ENCODE measurements around the gene ACSM3.
"Not testable (repeated sequence)": the region's sequence is repeated elsewhere in the genome, so short reads cannot be mapped to it uniquely, and the experiment has no call there.

ACSM3 gene

DNA sequence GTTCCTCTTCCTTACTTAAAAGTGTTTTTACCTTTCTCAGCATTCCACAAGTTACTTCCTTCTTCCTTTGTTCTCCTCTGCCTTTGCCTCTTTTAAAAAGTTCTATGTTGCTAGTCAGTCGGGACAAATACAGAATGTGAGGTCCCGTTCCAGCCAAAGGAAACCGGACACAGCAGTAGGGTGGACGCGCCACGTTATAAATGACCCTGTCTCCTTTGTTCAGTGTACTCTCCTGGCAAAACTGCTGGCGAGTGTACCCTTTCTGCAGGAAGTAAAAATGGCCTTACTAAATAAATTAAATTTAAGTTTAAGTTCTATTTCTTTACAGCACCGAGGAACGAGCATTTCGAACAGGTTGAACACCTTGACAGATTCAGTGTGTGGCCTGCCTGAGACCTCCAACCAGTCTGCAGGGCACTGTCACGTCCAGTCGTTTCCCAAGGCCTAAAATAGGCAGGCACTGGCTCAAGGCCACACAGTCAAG, 41.9 kb downstream of the ACSM3 start:
- H3K36me3 ChIP-seq (ENCODE audit: control insufficient read depth, insufficient read depth, low read length); H3K27me3 ChIP-seq (ENCODE audit: control insufficient read depth, insufficient read depth, low read length); H3K9me3 ChIP-seq (ENCODE audit: control insufficient read depth, insufficient read depth, low read length); H3K4me1 ChIP-seq (ENCODE audit: control insufficient read depth, insufficient read depth, low read length): not testable (repeated sequence)
- H3K9ac ChIP-seq (ENCODE audit: low read depth, low read length): peak overlapping the region; percentile 75
- peak overlapping the region; percentile 93 for H3K27ac ChIP-seq (ENCODE audit: low read depth, low read length)
- peak overlapping the region; percentile 84 for H3K4me3 ChIP-seq (ENCODE audit: low read depth, low read length)

DNA sequence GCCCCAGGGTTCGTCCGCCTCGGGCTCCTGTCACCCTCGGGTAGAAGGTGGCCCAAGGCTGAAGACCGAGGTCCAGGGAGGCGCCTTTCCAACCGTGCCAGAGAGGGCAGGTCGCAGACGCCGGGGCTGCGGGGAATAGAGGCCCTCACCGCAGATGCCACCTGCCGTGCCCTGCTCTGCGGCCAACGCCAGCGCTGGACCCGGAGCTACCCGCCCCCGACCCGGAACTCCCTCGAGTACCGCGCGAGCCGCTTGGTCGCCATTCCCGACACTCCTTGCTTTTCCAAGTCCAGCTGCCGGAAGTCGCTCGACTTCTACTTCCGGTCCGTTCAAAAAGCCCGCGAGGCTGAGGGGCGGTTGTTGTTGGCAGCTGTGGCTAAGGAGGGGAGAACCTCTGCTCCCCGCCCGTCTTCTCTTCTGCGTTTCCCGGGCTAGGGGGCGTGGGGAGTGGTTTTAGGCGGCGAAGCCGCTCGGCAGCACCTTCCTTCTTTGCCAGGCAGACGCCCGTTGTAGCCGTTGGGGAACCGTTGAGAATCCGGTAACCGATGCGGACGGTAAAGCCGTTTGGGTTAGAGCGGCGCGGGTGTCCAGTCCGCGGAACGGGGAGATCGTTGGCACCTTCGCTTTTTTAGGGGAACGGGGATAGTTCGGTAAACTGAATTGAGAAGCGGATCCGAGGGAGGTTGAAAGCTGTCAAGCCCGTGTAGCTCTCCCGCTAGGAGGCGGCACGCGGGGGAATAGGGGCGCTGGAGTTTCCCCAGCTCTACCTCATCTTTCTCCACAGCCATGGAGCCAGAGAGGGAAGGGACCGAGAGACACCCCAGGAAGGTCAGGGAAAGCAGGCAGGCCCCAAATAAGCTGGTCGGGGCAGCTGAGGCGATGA, 42.6 kb downstream of the ACSM3 start, which contains the start of the genes ERI2 and REXO5:
Gene ERI2, minus strand, starts transcription at position 305 of the 883 bp plus-strand sequence. Its CDS starts 42 bp downstream, at position 263.
Gene REXO5, plus strand, starts transcription at position 360 of the 883 bp plus-strand sequence. Its CDS starts 427 bp downstream, at position 787.
- Histone ChIP-seq H3K4me1 (ENCODE audit: control insufficient read depth, insufficient read depth, low read length) (peaks cover 6% of the 10 kb centered on the region), H3K27me3 (ENCODE audit: control insufficient read depth, insufficient read depth, low read length) (no peaks in the 10 kb centered on the region), H3K9ac (ENCODE audit: low read depth, low read length) (peak within 1 kb of the TSS; percentile 75), H3K27ac (ENCODE audit: low read depth, low read length) (peak within 1 kb of the TSS; percentile 93), H3K9me3 (ENCODE audit: control insufficient read depth, insufficient read depth, low read length) (no peaks in the 10 kb centered on the region), H3K4me3 (ENCODE audit: low read depth, low read length) (peak within 1 kb of the TSS; percentile 84), H3K36me3 (ENCODE audit: control insufficient read depth, insufficient read depth, low read length) (peaks cover 2% of the 10 kb centered on the region)

DNA sequence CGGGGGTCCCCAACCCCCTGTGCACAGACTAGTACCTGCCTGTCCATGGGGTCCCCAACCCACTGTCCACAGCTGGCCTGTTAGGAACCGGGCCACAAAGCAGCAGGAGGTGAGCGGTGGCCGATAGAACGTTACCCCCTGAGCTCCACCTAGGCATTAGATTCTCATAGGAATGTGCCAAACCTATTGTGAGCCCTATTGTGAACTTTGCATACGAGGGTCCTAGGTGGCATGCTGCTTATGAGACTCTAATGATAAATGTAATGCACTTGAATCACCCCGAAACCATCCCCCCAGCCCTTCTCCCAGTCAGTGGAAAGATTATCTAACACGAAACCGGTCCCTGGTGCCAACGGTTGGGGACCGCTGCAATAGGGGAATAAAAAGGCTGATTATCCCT, 44.0 kb downstream of the ACSM3 start:
- Histone ChIP-seq H3K4me1 (ENCODE audit: control insufficient read depth, insufficient read depth, low read length) (peaks cover 6% of the 10 kb centered on the region), H3K9me3 (ENCODE audit: control insufficient read depth, insufficient read depth, low read length) (no peaks in the 10 kb centered on the region), H3K27me3 (ENCODE audit: control insufficient read depth, insufficient read depth, low read length) (no peaks in the 10 kb centered on the region), H3K27ac (ENCODE audit: low read depth, low read length) (no peak overlapping the region), H3K9ac (ENCODE audit: low read depth, low read length) (0 out of 2 replicates have a peak overlapping the region, but pooled peaks have one; percentile 5), H3K36me3 (ENCODE audit: control insufficient read depth, insufficient read depth, low read length) (peaks cover 2% of the 10 kb centered on the region; the same call in 1 of the 2 replicates), H3K4me3 (ENCODE audit: low read depth, low read length) (no peak overlapping the region)

DNA sequence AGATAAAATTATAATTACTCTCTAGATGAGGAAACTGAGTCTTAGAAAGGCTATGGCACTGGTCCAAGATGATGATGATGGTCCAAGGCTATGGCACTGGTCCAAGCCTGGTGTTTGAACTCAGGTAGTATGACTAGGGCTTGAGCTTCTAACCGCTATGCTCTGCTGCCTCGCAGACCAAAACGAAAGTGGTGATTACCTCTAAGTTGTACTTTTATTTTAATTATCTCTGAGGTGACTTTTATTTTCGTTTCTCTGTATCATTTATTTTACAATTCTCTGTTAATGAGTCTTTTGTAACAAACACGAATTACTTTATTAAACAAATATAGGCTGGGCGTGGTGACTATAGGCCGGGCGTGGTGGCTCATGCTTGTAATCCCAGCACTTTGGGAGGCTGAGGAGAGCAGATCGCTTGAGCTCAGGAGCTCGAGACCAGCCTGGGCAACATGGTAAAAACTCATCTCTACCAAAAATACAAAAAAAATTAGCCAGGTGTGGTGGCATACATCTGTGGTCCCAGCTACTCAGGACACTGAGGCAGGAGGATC, 48.1 kb downstream of the ACSM3 start:
- H3K4me3 ChIP-seq (ENCODE audit: low read depth, low read length): no peak overlapping the region
- H3K9ac ChIP-seq (ENCODE audit: low read depth, low read length): no peak overlapping the region
- peaks cover 6% of the 10 kb centered on the region for H3K4me1 ChIP-seq (ENCODE audit: control insufficient read depth, insufficient read depth, low read length)
- no peak overlapping the region for H3K27ac ChIP-seq (ENCODE audit: low read depth, low read length)
- H3K9me3 ChIP-seq (ENCODE audit: control insufficient read depth, insufficient read depth, low read length): no peaks in the 10 kb centered on the region
- H3K36me3 ChIP-seq (ENCODE audit: control insufficient read depth, insufficient read depth, low read length): peaks cover 25% of the 10 kb centered on the region
- no peaks in the 10 kb centered on the region for H3K27me3 ChIP-seq (ENCODE audit: control insufficient read depth, insufficient read depth, low read length)

DNA sequence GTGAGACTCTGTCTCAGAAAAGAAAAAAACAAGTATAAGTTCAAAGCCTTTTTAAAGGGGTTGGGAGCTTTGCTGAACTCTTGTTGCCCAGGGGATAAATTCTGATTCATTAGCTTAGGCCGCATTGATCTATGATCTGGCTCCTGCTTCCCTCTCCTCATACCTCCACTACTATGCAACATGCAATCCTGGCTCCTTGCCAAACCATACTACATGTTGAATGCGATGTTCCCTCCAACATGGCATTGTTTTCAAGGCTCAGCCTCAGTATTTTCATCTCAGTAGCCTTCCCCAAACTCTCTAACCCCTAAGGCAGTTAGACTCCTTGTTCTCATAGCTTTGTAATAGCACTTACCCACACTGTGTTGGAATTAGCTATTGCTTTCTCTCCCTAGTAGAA, 48.7 kb downstream of the ACSM3 start:
- no peak overlapping the region for H3K27ac ChIP-seq (ENCODE audit: low read depth, low read length)
- H3K36me3 ChIP-seq (ENCODE audit: control insufficient read depth, insufficient read depth, low read length): peaks cover 30% of the 10 kb centered on the region
- H3K27me3 ChIP-seq (ENCODE audit: control insufficient read depth, insufficient read depth, low read length): no peaks in the 10 kb centered on the region
- no peaks in the 10 kb centered on the region for H3K9me3 ChIP-seq (ENCODE audit: control insufficient read depth, insufficient read depth, low read length)
- H3K4me3 ChIP-seq (ENCODE audit: low read depth, low read length): no peak overlapping the region
- peaks cover 6% of the 10 kb centered on the region for H3K4me1 ChIP-seq (ENCODE audit: control insufficient read depth, insufficient read depth, low read length)
- no peak overlapping the region for H3K9ac ChIP-seq (ENCODE audit: low read depth, low read length)

DNA sequence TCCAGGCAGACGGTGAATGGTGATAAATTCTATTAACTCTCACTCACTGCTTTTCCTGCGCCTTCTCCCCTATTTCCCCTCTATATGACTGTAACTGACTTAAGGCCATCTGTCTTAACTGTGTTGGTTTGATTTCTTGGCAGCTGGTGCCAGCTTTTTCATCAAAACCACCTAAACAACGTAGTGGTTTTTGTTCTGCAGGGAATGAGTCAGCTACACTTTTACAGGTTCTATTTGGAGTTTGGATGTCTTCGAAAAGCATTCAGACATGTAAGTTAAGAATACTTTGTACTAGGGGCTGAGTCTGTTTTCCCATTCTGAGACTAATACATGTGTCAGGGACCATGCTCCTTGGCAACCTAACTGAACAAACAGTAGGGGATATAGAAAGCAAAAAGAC, 51.0 kb downstream of the ACSM3 start:
- Histone ChIP-seq H3K4me3 (ENCODE audit: low read depth, low read length) (no peak overlapping the region), H3K9ac (ENCODE audit: low read depth, low read length) (no peak overlapping the region), H3K36me3 (ENCODE audit: control insufficient read depth, insufficient read depth, low read length) (peaks cover 34% of the 10 kb centered on the region), H3K9me3 (ENCODE audit: control insufficient read depth, insufficient read depth, low read length) (no peaks in the 10 kb centered on the region), H3K27me3 (ENCODE audit: control insufficient read depth, insufficient read depth, low read length) (no peaks in the 10 kb centered on the region), H3K4me1 (ENCODE audit: control insufficient read depth, insufficient read depth, low read length) (no peaks in the 10 kb centered on the region), H3K27ac (ENCODE audit: low read depth, low read length) (no peak overlapping the region)

DNA sequence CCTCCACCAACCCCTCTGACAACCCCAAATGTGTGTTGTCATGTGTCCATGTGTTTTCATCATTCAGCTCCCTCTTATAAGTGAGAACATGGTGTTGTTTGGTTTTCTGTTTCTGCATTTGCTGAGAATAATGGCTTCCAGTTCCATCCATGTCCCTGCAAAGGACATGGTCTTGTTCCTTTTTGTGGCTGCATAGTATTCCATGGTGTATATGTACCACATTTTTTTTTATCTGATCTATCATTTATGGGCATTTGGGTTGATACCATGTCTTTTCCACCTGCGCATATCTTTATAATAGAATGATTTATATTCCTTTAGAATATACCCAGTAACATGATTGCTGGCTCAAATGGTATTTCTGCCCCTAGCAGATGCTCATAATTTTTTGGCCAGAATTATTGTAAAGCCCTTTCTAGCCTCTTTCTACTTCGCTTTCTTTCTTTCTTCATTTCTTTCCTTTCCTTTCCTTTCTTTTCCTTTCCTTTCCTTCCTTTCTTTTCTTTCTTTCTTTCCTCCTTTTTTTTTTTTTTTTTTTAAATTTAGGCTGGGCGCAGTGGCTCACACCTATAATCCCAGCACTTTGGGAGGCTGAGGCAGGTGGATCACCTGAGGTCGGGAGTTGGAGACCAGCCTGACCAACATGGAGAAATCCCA, 55.2 kb downstream of the ACSM3 start:
- no peak overlapping the region for H3K4me3 ChIP-seq (ENCODE audit: low read depth, low read length)
- no peaks in the 10 kb centered on the region for H3K27me3 ChIP-seq (ENCODE audit: control insufficient read depth, insufficient read depth, low read length)
- peaks cover 60% of the 10 kb centered on the region for H3K36me3 ChIP-seq (ENCODE audit: control insufficient read depth, insufficient read depth, low read length)
- no peak overlapping the region for H3K9ac ChIP-seq (ENCODE audit: low read depth, low read length)
- H3K4me1 ChIP-seq (ENCODE audit: control insufficient read depth, insufficient read depth, low read length): no peaks in the 10 kb centered on the region
- H3K9me3 ChIP-seq (ENCODE audit: control insufficient read depth, insufficient read depth, low read length): no peaks in the 10 kb centered on the region
- H3K27ac ChIP-seq (ENCODE audit: low read depth, low read length): no peak overlapping the region

DNA sequence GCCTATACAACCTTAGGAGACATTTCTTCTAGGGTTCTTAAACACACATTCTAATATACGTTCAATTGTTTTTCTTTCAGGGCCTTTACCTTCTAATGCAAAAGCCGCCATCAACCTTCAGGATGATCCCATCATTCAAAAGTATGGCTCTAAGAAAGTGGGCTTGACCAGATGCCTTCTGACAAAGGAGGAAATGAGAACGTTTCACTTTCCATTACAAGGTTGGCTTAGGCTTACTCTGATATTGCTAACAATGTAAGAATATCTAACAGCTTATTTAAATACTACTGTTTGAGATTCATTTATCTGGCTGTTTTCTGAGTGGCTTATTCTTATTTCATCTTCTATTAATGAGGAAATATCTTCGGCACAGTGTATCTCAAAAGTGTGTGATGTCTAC, 57.9 kb downstream of the ACSM3 start:
- H3K36me3 ChIP-seq (ENCODE audit: control insufficient read depth, insufficient read depth, low read length): peaks cover 57% of the 10 kb centered on the region
- H3K4me1 ChIP-seq (ENCODE audit: control insufficient read depth, insufficient read depth, low read length): no peaks in the 10 kb centered on the region
- H3K27ac ChIP-seq (ENCODE audit: low read depth, low read length): no peak overlapping the region
- H3K4me3 ChIP-seq (ENCODE audit: low read depth, low read length): no peak overlapping the region
- no peaks in the 10 kb centered on the region for H3K9me3 ChIP-seq (ENCODE audit: control insufficient read depth, insufficient read depth, low read length)
- no peaks in the 10 kb centered on the region for H3K27me3 ChIP-seq (ENCODE audit: control insufficient read depth, insufficient read depth, low read length)
- H3K9ac ChIP-seq (ENCODE audit: low read depth, low read length): no peak overlapping the region

DNA sequence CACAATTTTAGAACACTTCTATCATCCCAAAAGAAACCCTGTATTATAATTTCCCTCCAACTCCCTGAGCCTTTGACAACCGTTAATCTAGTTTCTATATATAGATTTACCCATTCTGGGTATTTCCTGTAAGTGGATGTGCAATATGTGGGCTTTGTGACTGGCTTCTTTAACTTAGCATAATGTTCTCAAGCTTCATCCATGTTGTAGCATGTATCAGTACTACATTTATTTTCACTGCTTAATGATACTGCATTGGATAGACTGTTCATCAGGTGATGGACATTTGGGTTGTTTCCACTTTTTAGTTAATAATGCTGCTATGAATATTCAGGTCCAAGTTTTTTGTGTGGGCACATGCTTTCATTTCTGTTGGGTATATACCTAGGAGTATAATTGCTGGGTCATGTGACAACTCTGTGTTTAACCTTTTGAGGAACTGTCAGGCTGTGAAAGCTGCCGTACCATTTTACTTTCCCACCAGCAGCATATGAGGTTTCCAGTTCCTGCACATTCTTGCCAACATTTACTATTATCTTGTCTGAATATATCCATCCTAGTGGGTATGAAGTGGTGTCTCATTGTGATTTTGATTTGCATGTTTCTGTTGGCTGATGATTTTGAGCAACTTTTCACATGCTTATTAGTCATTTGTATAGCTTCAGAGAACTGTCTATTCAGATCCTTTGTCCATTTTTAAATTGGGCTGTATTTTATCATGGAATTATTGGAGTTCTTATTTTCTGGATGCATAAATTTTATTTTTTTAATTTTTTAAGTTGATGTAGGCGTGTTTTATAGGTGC, 58.9 kb downstream of the ACSM3 start:
- H3K9me3 ChIP-seq (ENCODE audit: control insufficient read depth, insufficient read depth, low read length): no peaks in the 10 kb centered on the region
- H3K9ac ChIP-seq (ENCODE audit: low read depth, low read length): no peak overlapping the region
- H3K4me1 ChIP-seq (ENCODE audit: control insufficient read depth, insufficient read depth, low read length): no peaks in the 10 kb centered on the region
- no peak overlapping the region for H3K4me3 ChIP-seq (ENCODE audit: low read depth, low read length)
- no peak overlapping the region for H3K27ac ChIP-seq (ENCODE audit: low read depth, low read length)
- H3K36me3 ChIP-seq (ENCODE audit: control insufficient read depth, insufficient read depth, low read length): peaks cover 59% of the 10 kb centered on the region
- H3K27me3 ChIP-seq (ENCODE audit: control insufficient read depth, insufficient read depth, low read length): no peaks in the 10 kb centered on the region

DNA sequence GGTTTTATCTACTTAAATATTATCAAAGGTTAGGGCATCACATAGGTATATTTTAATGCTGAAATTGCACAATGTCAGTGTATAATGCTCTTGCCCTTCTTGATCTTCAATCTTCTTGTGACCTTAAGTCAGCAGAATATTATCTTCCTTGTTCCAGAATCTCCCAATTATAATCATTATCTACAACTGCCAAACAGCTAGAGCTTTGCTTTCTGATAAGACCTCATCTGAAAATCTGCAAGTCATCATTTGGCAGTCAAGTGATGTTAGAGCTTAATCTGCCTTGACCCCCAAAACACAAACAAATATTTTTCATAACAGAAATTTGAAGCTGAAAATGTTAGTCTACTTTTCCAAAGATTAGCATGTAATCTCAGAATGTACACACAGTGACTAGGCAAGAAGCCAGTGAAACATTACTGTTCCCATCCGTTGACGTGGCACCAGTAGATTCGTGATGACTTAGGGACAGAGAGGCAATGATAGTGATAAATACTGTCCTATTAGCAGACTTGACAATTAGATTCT, 62.3 kb downstream of the ACSM3 start:
- Histone ChIP-seq H3K9ac (ENCODE audit: low read depth, low read length) (no peak overlapping the region), H3K9me3 (ENCODE audit: control insufficient read depth, insufficient read depth, low read length) (no peaks in the 10 kb centered on the region), H3K4me3 (ENCODE audit: low read depth, low read length) (no peak overlapping the region), H3K27me3 (ENCODE audit: control insufficient read depth, insufficient read depth, low read length) (no peaks in the 10 kb centered on the region), H3K36me3 (ENCODE audit: control insufficient read depth, insufficient read depth, low read length) (peaks cover 66% of the 10 kb centered on the region), H3K4me1 (ENCODE audit: control insufficient read depth, insufficient read depth, low read length) (no peaks in the 10 kb centered on the region), H3K27ac (ENCODE audit: low read depth, low read length) (no peak overlapping the region)

Measured in HUES48 (cell line).